ENCODE data around the gene CARD19.

Gene CARD19

DNA sequence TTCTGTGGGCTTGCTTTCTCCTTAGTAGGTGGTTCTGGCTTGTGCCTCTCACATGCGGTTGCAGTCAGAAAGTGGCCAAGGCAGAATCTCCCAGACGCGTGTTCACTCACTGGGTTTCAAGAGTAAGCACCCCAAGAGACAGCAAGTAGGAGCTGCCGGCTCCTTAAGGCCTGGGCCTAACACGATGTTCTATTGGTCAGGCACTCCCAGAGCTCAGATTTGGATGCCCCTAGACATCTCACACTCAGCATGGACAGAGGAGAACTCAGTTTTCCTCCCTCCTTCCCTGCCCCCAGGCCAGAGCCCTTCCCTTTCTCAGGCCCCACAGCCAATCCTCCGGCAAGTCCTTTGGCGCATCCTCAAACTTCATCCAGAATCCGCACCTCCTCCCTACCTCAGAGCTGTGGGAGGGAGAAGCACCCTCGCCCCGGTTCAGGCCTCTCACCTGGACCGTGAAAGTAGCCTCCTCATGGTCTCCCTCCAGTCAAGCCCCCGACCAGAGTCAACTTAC, 6.5 kb upstream of the CARD19 start:
- Histone ChIP-seq H3K4me2 (ENCODE audit: low read length) (no peak overlapping the region), H3K27ac (no peak overlapping the region), H3K36me3 (ENCODE audit: control insufficient read depth, insufficient read depth, low read length) (no peaks in the 10 kb centered on the region), H3K27me3 (ENCODE audit: control insufficient read depth, insufficient read depth, low read length) (no peaks in the 10 kb centered on the region), H3K79me2 (no peaks in the 10 kb centered on the region), H2AFZ (no peak overlapping the region), H3K9ac (no peak overlapping the region), H3K4me1 (peaks cover 9% of the 10 kb centered on the region), H3K4me3 (ENCODE audit: low read depth, low read length) (no peak overlapping the region), H3K9me3 (ENCODE audit: control insufficient read depth, low read length) (no peaks in the 10 kb centered on the region)
- TF ChIP-seq, protein P1, sequence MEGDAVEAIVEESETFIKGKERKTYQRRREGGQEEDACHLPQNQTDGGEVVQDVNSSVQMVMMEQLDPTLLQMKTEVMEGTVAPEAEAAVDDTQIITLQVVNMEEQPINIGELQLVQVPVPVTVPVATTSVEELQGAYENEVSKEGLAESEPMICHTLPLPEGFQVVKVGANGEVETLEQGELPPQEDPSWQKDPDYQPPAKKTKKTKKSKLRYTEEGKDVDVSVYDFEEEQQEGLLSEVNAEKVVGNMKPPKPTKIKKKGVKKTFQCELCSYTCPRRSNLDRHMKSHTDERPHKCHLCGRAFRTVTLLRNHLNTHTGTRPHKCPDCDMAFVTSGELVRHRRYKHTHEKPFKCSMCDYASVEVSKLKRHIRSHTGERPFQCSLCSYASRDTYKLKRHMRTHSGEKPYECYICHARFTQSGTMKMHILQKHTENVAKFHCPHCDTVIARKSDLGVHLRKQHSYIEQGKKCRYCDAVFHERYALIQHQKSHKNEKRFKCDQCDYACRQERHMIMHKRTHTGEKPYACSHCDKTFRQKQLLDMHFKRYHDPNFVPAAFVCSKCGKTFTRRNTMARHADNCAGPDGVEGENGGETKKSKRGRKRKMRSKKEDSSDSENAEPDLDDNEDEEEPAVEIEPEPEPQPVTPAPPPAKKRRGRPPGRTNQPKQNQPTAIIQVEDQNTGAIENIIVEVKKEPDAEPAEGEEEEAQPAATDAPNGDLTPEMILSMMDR (IDR thresholded peaks at IDR 0.05) = no peak

DNA sequence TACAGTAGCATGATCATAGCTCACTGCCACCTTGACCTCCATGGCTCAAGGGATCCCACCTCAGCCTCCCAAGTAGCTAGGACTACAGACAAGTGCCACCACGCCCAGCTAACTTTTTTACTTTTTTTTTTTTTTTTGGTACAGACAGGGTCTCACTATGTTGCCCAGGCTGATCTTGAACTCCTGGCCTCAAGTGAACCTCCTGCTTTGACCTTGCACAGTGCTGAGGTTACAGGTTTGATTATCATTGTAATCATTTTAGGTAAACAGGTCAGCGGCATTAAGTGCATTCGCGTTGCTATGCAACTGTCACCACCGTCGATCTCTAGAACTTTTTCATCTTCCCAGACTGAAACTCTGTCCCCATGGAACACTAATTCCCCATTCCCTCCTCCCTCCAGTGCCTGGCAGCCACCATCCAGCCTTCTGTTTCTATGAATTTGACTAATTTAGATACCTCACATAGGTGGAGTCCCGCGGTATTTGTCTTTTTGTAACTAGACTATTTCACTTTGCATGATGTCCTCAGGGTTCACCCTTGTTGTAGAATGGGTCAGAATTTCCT, 5.8 kb upstream of the CARD19 start:
- H3K27me3 ChIP-seq (ENCODE audit: control insufficient read depth, insufficient read depth, low read length) = no peaks in the 10 kb centered on the region
- H2AFZ ChIP-seq = no peak overlapping the region
- H3K79me2 ChIP-seq = no peaks in the 10 kb centered on the region
- H3K4me3 ChIP-seq (ENCODE audit: low read depth, low read length) = no peak overlapping the region
- no peak overlapping the region for H3K27ac ChIP-seq
- peaks cover 9% of the 10 kb centered on the region for H3K4me1 ChIP-seq
- H3K36me3 ChIP-seq (ENCODE audit: control insufficient read depth, insufficient read depth, low read length) = no peaks in the 10 kb centered on the region
- H3K4me2 ChIP-seq (ENCODE audit: low read length) = no peak overlapping the region
- TF ChIP-seq, protein P1 (IDR thresholded peaks at IDR 0.05) = no peak
- no peaks in the 10 kb centered on the region for H3K9me3 ChIP-seq (ENCODE audit: control insufficient read depth, low read length)
- H3K9ac ChIP-seq = no peak overlapping the region

GRCh38 chr9:93091056-93091452, 5.0 kb upstream of the CARD19 start:
- H2AFZ ChIP-seq = no peak overlapping the region
- H3K9me3 ChIP-seq (ENCODE audit: control insufficient read depth, low read length) = no peaks in the 10 kb centered on the region
- H3K4me1 ChIP-seq = peaks cover 9% of the 10 kb centered on the region
- TF ChIP-seq, protein P1 (IDR thresholded peaks at IDR 0.05) = no peak
- H3K4me3 ChIP-seq (ENCODE audit: low read depth, low read length) = no peak overlapping the region
- no peak overlapping the region for H3K4me2 ChIP-seq (ENCODE audit: low read length)
- H3K27me3 ChIP-seq (ENCODE audit: control insufficient read depth, insufficient read depth, low read length) = no peaks in the 10 kb centered on the region
- no peaks in the 10 kb centered on the region for H3K79me2 ChIP-seq
- H3K27ac ChIP-seq = no peak overlapping the region
- H3K9ac ChIP-seq = no peak overlapping the region
- H3K36me3 ChIP-seq (ENCODE audit: control insufficient read depth, insufficient read depth, low read length) = no peaks in the 10 kb centered on the region

- Histone ChIP-seq H3K9me3 (ENCODE audit: control insufficient read depth, low read length) (no peaks in the 10 kb centered on the region), H3K36me3 (ENCODE audit: control insufficient read depth, insufficient read depth, low read length) (no peaks in the 10 kb centered on the region), H3K4me1 (peaks cover 9% of the 10 kb centered on the region), H3K27ac (no peak overlapping the region), H3K4me3 (ENCODE audit: low read depth, low read length) (no peak overlapping the region), H3K4me2 (ENCODE audit: low read length) (no peak overlapping the region), H3K79me2 (no peaks in the 10 kb centered on the region), H3K27me3 (ENCODE audit: control insufficient read depth, insufficient read depth, low read length) (no peaks in the 10 kb centered on the region), H3K9ac (no peak overlapping the region), H2AFZ (no peak overlapping the region)
- TF ChIP-seq, protein P1 (IDR thresholded peaks at IDR 0.05) = no peak
Observed at GRCh38 chr9:93091453-93092081, 4.5 kb upstream of the CARD19 start.

All from parathyroid adenoma (tissue), 2 donors.